GM18499 (cell line): ENCODE data around the gene ARIH2.

Experiments used
- ATAC-seq: cut with Tn5 transposase; IDR thresholded peaks from one replicate; pipeline ENCODE4 v1.9.1; 2021; ENCODE audit warnings: moderate number of reproducible peaks; ENCODE audit not compliant: insufficient read depth, unreplicated experiment

ARIH2 gene

GRCh38 chr3:49016414-49017228 lies 98.0 kb downstream of the ARIH2 start:
- no peak for ATAC-seq

DNA sequence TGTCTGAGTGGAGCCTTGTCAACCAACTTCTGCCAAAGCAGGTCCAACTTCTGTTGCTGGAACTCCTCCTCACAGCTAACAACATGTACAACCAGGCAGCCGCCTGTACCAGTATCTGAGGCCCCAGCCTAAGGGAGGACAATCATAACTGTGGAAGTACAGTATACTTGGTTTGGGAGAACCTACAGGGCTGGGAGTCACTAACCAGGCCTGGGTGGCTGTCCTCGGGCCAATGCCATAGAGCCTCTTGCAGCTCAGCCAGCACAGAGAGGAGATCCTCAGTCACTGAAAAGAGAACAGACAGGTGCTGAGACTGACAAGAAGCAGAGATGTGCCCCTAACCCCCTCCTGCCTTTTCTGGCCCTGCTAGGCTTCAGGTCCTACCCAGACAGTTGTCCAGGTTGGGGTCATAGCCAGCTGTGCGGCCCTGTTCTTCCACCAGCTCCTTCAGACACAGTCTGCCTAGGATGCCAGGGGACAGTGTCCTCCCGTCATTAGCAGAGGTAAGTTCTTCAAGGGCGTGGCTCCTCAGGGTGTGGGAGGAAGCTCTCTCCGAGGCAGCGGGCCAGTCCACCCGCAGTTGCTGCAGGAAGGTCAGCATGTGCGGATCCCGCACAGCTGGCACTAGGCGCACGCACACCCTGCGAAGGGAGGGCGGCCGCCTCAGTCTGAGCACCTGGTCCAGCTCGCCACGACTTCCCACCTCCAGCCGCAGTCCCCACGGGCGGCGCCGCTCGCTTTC lies 98.8 kb downstream of the ARIH2 start:
- no peak for ATAC-seq

- ATAC-seq = no peak
Observed at GRCh38 chr3:49017971-49018706, 99.5 kb downstream of the ARIH2 start, which contains the start of gene DALRD3. Gene DALRD3, minus strand, starts transcription at chr3:49018580. Its CDS starts 16 bp downstream, at chr3:49018564.

DNA sequence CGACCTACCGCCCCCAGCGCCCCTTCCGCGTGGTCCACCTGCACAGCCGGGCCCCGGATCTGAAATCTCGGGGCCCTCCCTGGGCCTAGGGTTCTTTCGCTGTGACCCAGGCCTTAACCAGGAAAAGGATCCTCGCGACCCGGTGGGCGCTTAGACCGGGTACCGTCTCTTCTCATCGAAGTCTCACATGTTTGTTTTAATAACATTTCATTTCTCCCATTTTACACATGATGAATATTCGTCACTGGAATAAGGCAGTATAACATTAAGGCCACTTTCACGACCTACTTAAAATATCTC lies 100.0 kb downstream of the ARIH2 start:
- no peak for ATAC-seq

DNA sequence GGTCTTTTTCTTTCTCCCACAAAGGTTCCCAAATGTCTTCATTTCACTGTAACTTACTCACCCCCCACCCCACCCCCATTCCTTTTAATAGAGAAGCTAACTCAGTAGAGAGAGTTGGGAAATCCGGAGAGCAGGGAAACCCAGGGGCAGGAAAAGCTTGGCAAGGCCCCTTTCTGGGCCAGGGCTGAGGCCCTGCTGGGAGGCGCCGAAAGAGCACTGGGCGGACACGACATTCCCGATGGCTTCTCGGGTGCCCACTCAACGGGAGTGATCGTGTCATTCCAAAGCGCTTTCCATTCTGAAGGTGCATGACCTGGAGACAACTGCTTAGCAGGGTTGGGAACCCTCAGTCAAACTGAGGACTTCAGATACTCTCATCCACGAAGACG lies 101.3 kb downstream of the ARIH2 start:
- ATAC-seq = no peak

DNA sequence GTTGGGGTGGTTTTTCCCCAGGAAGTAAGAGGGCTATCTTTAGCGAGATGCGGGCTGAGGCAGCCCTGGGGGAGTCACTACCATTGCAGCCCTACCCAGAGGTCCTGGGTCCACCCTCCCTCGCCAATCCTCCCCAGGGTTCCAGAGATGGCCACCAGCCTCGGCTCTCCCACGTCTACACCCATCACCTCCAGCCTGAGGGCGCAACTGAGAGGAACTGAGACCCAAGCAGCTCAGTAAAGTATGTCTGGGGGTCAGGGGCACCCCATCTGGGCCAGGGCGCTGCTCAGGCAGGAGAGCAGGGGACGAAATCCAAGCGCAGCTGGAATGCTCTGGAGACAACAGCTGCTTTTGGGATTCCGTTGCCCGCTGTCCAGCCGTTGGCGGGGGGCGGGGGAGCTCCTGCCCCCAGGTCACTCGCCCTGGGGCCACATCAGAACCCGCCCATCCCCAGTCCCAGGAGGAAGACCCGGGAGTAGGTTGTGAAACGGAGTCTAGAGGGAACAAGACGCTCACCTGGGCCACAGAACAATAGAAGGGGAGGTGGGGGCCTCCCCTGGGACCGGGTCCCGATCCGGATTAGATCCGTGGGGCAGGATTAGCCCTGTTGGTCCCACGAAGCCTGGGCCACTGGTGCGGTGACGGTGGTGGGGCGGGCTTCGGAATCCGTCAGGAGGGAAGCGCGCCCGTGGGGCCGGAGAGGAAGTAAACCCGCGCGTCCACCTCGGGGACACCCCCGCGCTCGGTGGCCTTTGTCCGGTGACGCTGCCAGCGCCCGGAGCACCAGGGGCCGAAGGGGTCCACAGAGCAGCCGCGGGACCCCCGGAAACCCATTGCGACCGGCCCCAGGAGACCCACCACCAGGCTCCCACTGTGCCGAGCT lies 101.9 kb downstream of the ARIH2 start:
- no peak for ATAC-seq

DNA sequence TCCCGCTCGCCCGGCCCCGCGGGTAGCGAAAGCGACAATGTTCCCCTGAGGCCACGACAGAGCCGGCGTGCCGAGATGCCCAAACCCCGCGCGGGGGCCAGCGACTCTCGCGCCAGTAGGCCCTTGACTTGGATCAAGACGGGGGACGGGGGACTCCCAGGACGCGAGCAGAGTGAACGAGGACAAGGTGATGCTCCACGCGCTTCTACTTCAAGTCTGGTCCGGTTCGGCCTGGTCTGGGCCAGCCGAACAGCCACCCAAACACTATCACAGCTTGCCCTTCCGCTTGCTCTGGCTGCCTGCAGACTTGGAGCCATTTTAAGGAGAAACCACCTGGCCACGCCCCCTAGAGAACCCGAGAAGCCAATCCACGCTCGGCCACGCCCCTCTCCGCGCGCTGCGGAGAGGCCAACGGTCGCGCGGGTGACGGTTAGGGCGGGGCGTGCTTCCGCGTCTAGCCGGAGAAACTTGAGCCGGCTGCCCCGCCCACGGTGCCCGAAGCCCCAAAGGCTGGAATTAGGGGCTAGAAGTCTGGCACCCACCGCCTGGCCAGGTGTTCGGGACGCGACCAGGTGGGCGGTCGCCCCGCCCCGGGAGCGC lies 102.7 kb downstream of the ARIH2 start:
- peak; percentile 22 for ATAC-seq

GRCh38 chr3:49021813-49022687 lies 103.4 kb downstream of the ARIH2 start, which contains the start of gene NDUFAF3:
Gene NDUFAF3, plus strand, starts transcription at chr3:49022121. Its CDS starts 24 bp downstream, at chr3:49022145.
- ATAC-seq = peak; percentile 28

GRCh38 chr3:49022688-49023171 lies 104.1 kb downstream of the ARIH2 start:
- no peak for ATAC-seq

- no peak for ATAC-seq
Observed at GRCh38 chr3:49023775-49024174, 105.1 kb downstream of the ARIH2 start.

DNA sequence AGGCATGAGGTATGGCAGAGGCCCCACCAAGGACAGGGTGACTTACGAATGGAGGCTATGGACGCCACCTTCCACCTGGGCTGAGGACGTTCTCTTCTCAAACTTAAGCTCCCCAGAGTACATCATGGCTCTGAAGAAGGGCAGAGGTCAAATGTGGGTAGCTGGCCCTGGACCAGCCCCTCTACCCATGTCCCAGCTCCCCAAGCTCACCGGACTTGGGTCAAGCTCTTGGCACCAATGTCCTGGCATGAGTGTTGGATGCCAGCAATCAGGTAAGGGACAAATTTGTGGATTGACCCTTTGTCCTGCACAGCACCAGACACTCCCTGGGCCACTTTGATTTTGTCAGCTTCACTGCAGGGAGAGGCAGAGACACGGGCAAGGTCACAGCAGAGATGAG lies 105.8 kb downstream of the ARIH2 start:
- ATAC-seq = no peak

DNA sequence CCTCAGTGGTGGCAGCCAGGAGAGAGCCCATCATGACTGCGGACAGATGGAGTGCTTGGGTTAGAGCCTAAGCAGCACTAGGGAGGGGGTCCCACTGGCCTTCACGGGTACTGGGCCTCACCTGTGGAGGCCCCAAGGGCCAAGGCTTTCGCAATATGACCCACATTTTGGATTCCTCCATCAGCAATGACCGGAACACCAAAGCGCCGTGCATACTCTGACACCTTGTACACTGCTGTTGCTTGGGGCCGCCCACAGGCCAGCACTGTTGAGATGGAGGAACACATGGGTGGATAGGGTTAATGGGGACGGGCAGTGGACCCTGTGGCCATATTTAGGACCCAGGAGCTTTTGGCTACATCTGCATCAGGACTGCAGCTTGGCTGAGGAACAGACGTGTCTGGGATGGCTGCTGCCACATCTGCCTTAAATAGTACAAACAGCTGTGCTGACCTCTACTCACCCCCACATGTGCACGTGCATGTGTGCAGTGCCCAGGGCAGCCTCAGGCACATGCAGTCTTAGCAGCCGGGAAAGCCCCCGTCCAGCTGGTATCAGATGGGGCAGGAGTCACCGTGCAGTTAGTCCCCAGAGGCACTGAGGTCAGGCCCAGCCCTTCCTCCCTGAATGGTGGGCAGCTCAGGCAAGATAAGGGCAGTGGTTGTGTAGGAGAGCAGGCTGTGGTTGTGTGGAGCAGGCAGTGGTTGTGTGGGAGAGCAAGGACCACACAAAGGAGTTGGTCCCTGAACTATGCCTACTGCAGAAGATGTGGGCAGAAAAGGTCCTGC lies 106.6 kb downstream of the ARIH2 start:
- no peak for ATAC-seq

DNA sequence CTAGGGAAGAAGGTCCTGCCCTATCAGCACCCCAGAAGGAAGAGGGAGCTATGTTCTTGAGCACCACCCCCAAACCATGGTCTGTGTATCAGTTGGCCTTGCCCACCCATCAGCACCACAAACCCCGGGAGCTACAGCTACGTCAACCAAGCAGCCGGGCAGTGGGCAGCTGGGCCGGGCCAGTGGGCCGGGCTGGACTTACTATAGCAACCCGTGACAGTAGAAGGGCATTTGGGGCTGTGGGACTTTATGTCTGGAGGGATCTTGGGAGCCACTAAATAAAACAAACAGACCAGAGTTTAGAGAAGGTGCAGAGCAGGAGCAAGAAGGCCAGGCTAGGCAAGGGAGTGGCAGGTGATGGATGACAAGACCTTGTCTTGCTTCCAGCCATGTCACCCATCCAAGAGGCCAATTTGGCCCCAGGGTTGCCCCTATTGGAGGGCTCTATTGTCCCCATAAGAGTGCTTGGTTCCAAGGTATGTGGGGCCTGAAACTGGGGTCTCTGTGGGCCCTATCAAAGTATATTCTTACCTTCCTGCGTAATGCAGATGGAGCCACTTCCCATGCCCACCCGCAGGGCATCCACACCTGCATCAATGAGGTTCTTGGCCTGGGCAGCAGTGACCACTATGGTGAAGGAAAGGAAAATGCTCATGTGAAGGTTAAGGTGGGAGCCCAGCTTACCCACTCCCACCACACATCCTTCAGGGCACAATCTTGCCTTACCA lies 107.3 kb downstream of the ARIH2 start:
- ATAC-seq = no peak

DNA sequence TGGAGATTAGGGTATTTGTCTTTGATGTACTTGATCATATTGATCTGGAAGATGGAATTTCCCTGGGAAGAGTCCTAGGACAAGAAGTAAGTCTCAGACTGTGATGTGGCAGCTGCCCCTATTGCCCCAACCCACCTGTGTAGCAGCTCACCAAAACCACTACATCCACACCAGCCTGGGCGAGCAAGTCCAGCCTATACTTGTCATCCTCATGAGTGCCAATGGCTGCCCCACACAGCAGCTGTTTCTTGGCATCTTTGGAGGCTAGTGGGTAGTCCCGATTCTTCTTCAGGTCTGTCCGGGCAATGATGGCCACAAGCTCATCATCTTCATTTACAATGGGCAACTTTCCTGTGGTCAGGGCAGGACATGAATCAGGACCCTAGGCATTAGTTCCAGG lies 107.9 kb downstream of the ARIH2 start:
- no peak for ATAC-seq

DNA sequence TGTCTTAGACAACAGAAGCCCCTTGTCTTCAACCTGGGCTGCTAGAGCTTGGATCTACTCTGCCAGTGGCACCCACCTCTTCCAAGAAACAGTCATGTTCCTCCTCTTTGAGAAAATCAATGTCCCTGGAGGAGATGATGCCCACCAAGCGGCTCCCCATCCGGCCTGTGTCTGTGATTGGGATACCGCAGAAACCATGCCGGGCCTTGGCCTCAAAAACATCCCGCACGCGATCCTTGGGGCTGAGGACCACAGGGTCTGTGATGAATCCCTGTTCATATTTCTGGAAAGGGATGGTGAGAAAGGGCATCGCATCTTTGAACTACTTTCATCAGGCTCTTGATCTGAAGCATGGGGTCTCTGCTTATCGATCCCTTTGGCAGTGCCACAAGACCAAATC lies 109.0 kb downstream of the ARIH2 start:
- ATAC-seq = no peak

DNA sequence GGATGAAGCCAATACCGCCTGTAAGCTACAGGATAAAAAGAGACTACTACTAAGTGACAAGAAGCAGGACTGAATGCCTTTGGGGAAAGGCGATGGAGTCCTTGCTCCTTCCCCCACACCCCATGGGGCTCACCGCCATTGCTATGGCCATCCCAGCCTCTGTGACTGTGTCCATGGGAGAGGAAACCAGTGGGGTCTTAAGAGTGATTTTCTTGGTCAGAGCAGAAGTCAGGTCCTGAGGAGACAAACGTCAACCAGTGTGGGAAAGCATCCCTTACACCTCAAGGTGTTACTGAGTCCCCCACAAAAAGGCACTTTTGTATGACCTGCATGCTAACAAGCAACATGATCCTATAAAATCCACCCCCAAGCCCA lies 109.6 kb downstream of the ARIH2 start:
- ATAC-seq = no peak
